DND-41 (cell line): ENCODE results near the gene SRRM4.

Experiments
- ATAC-seq: fragments of 200-7000 bp; cut with Tn5 transposase; 3 replicates; pipeline ENCODE4 v1.9.1; 2021; ENCODE audit warnings: low read depth; ENCODE audit not compliant: insufficient read depth
- DNase-seq: peaks from one replicate; pipeline ENCODE4 v3.0.0-alpha.2; 2020
- H2AFZ ChIP-seq: 2 replicates; pipeline ENCODE4 v1.6.0; 2012; ENCODE audit warnings: low read depth, low read length
- H3K27ac ChIP-seq: 2 replicates; pipeline ENCODE4 v1.5.1; 2012; ENCODE audit warnings: low read length, inconsistent platforms
- H3K27me3 ChIP-seq: fragments of 200-600 bp; sonication (generic); 2 replicates; pipeline ENCODE4 v1.6.0; 2012; ENCODE audit warnings: low read length, mild to moderate bottlenecking, inconsistent platforms; ENCODE audit not compliant: insufficient read depth, poor library complexity
- H3K36me3 ChIP-seq: 2 replicates; pipeline ENCODE4 v1.5.1; 2012; ENCODE audit warnings: low read length, inconsistent platforms; ENCODE audit not compliant: insufficient read depth
- H3K4me1 ChIP-seq: 2 replicates; pipeline ENCODE4 v1.5.1; 2012; ENCODE audit warnings: mild to moderate bottlenecking, low read length; ENCODE audit not compliant: insufficient read depth
- H3K4me2 ChIP-seq: 2 replicates; pipeline ENCODE4 v1.6.0; 2012; ENCODE audit warnings: mild to moderate bottlenecking, moderate library complexity, low read length, inconsistent platforms; ENCODE audit not compliant: insufficient read depth
- H3K4me3 ChIP-seq, 2 experiments: fragments of 200-600 bp in 1 of 2; shearing (Covaris generic) in 1 of 2; 2 replicates each; pipeline ENCODE4 v1.5.1; 2012 to 2016; ENCODE audit warnings: inconsistent platforms in 2 of 2, low read length in 2 of 2, mild to moderate bottlenecking in 2 of 2, low read depth in 1 of 2, moderate library complexity in 1 of 2
- H3K79me2 ChIP-seq: 2 replicates; pipeline ENCODE4 v1.6.0; 2012; ENCODE audit warnings: low read length, inconsistent platforms; ENCODE audit not compliant: insufficient read depth
- H3K9ac ChIP-seq: 2 replicates; pipeline ENCODE4 v1.6.0; 2012; ENCODE audit warnings: low read depth, mild to moderate bottlenecking, inconsistent platforms, low read length, moderate library complexity
- H3K9me3 ChIP-seq: 2 replicates; pipeline ENCODE4 v1.5.1; 2012; ENCODE audit warnings: low read length, moderate library complexity, mild to moderate bottlenecking, inconsistent platforms; ENCODE audit not compliant: insufficient read depth, severe bottlenecking
- H4K20me1 ChIP-seq: 2 replicates; pipeline ENCODE4 v1.6.0; 2012; ENCODE audit warnings: low read length; ENCODE audit not compliant: insufficient read depth
- EZH2 ChIP-seq: IDR thresholded peaks from 3 replicates; pipeline ENCODE4 v1.6.1; 2012; ENCODE audit warnings: borderline replicate concordance, low read depth, mild to moderate bottlenecking, moderate library complexity, low read length, inconsistent platforms; ENCODE audit not compliant: severe bottlenecking
- TF ChIP-seq, protein P1 (sequence below): IDR thresholded peaks from 2 replicates; pipeline ENCODE4 v1.5.1; 2012; ENCODE audit warnings: borderline replicate concordance, low read length, moderate library complexity, mild to moderate bottlenecking; ENCODE audit not compliant: poor library complexity, severe bottlenecking; ENCODE audit errors: extremely low read depth

Gene SRRM4

DNA sequence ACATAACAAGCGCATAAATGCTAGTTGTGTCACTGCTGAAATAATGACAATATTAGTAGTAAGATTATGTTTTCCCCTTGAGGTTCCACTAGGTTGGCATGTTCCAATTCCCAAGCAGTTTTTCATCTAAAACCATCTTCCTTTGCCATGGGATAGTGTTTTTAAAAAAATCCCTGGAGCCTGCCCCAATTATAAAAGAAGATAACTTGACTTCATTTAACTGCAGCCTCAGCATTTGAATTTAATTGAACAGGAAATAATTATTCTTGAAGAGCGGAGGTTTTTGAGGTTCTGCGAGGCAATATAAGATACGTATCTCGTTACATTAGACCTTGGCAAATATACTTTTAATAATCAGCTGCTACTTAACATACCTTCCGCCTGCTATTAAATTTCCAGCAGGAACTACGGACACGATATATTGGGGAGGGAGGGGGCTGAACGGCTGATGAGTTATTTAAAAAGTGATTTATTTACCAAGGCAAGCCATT, 132.2 kb downstream of the SRRM4 start:
- H4K20me1 ChIP-seq = no peaks in the 10 kb centered on the region

DNA sequence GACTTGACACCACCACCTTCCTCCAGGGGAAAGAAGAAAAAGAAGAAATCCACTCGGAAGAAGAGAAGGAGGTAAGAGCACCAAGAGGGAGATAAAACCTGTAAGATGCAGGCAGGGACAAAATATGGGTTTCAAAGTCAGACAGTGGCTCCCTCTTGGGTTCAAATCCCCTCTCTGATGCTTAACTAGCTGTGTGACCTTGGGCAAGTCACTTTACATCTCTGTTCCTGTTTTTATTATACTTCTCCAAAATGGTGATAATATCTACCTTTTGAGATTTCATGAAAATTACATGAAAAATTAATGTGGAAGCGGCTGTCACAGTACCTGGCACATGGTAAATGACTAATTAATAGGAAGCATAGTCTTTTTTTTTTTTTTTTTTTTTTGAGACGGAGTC, 133.0 kb downstream of the SRRM4 start:
- no peaks in the 10 kb centered on the region for H3K79me2 ChIP-seq
- no peak for ATAC-seq

More for the DNA sequence above, 132.2 kb downstream of the SRRM4 start:
- Histone ChIP-seq H3K9ac (no peak overlapping the region), H3K27ac (no peak overlapping the region), H3K27me3 (no peaks in the 10 kb centered on the region), H3K9me3 (no peaks in the 10 kb centered on the region), H3K4me1 (no peaks in the 10 kb centered on the region), H2AFZ (no peak overlapping the region), H3K36me3 (no peaks in the 10 kb centered on the region), H3K4me2 (no peak overlapping the region), H3K79me2 (no peaks in the 10 kb centered on the region), H3K4me3 (no peak overlapping the region)
- no peak for TF ChIP-seq EZH2
- TF ChIP-seq, protein P1, sequence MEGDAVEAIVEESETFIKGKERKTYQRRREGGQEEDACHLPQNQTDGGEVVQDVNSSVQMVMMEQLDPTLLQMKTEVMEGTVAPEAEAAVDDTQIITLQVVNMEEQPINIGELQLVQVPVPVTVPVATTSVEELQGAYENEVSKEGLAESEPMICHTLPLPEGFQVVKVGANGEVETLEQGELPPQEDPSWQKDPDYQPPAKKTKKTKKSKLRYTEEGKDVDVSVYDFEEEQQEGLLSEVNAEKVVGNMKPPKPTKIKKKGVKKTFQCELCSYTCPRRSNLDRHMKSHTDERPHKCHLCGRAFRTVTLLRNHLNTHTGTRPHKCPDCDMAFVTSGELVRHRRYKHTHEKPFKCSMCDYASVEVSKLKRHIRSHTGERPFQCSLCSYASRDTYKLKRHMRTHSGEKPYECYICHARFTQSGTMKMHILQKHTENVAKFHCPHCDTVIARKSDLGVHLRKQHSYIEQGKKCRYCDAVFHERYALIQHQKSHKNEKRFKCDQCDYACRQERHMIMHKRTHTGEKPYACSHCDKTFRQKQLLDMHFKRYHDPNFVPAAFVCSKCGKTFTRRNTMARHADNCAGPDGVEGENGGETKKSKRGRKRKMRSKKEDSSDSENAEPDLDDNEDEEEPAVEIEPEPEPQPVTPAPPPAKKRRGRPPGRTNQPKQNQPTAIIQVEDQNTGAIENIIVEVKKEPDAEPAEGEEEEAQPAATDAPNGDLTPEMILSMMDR = no peak
- DNase-seq (no peak), ATAC-seq (no peak)

DNA sequence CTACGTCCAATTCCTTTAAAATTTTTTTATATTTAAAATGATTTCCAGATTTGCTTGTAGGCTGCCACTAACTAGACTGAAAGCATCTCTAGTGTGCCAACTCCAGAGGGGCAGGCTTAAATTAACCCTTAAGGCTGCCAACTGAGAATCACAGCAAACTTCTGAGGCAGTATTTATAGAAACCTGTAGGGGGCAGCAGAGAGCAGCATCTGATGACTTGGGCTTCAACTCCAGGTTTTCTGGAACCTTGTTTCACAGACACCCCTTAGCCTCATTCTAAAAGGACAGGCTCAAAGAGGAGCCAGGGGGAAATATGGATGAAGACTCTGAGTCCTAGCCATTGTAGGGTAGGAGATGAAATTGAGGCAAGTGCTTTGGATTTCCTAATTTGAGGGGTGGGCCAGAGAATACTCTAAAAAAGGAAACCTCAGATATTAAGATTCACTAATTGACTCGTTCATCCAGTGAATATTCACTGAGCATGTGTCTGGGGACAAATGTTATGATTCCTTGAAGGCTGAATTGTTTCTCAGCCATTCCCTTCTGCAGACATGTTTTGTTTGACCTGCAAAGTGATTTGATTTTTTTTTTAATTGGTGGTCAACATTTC, 134.1 kb downstream of the SRRM4 start:
- Histone ChIP-seq H3K79me2 (no peaks in the 10 kb centered on the region), H3K9ac (no peak overlapping the region), H2AFZ (no peak overlapping the region), H3K4me2 (no peak overlapping the region), H4K20me1 (no peaks in the 10 kb centered on the region), H3K4me3 (no peak overlapping the region), H3K4me1 (no peaks in the 10 kb centered on the region), H3K9me3 (no peaks in the 10 kb centered on the region), H3K27ac (no peak overlapping the region), H3K36me3 (no peaks in the 10 kb centered on the region), H3K27me3 (no peaks in the 10 kb centered on the region)
- DNase-seq (peak; percentile 44), ATAC-seq (no peak; the same call in 2 of the 3 replicates)
- no peak for TF ChIP-seq EZH2
- TF ChIP-seq, protein P1 = peak; percentile 82

More for the DNA sequence above, 133.0 kb downstream of the SRRM4 start:
- Histone ChIP-seq H3K4me3 (no peak overlapping the region), H3K4me2 (no peak overlapping the region), H3K9me3 (no peaks in the 10 kb centered on the region), H3K27me3 (no peaks in the 10 kb centered on the region), H3K4me1 (no peaks in the 10 kb centered on the region), H4K20me1 (no peaks in the 10 kb centered on the region), H2AFZ (no peak overlapping the region), H3K9ac (no peak overlapping the region), H3K27ac (no peak overlapping the region), H3K36me3 (no peaks in the 10 kb centered on the region)
- TF ChIP-seq EZH2 = no peak
- TF ChIP-seq, protein P1 = no peak
- no peak for DNase-seq

DNA sequence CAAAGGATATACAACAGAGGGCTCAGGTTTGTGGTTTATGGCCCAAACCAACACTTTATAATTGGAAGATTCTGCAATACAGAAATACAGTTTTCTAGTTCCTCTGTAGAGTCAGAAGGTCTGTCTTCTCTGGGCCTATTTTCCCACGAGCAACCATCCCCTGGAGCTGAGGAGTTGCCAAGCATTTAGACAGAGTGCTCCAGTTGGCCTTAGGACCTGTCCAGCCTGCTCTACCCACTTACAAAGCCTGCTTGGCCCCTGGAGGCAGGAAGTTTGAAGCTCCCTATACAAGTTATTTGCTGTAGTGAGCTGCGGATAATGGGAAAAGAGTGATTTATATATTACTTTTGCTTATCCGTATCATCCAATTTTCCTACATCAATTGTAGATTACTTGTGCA, 136.6 kb downstream of the SRRM4 start:
- ATAC-seq (no peak), DNase-seq (no peak)
- no peaks in the 10 kb centered on the region for H3K27me3 ChIP-seq
- no peaks in the 10 kb centered on the region for H4K20me1 ChIP-seq
- no peak overlapping the region for H3K27ac ChIP-seq
- H3K36me3 ChIP-seq = no peaks in the 10 kb centered on the region
- no peak overlapping the region for H3K9ac ChIP-seq
- no peak overlapping the region for H2AFZ ChIP-seq
- no peaks in the 10 kb centered on the region for H3K9me3 ChIP-seq
- H3K4me1 ChIP-seq = no peaks in the 10 kb centered on the region
- no peak overlapping the region for H3K4me3 ChIP-seq
- no peak overlapping the region for H3K4me2 ChIP-seq
- TF ChIP-seq, protein P1 = no peak
- TF ChIP-seq EZH2 = no peak
- no peaks in the 10 kb centered on the region for H3K79me2 ChIP-seq
